C4-2B (cell line): Measurements from ENCODE around the gene ADGB.

Source experiments
- ZFX ChIP-seq: fragments of 450-650 bp; IDR thresholded peaks from 2 replicates; pipeline ENCODE4 v1.6.1; 2017
- TF ChIP-seq, protein P1 (sequence below): fragments of 450-650 bp; conservative IDR thresholded peaks from 2 replicates; pipeline ENCODE4 v1.5.1; 2017; ENCODE audit warnings: mild to moderate bottlenecking

DNA sequence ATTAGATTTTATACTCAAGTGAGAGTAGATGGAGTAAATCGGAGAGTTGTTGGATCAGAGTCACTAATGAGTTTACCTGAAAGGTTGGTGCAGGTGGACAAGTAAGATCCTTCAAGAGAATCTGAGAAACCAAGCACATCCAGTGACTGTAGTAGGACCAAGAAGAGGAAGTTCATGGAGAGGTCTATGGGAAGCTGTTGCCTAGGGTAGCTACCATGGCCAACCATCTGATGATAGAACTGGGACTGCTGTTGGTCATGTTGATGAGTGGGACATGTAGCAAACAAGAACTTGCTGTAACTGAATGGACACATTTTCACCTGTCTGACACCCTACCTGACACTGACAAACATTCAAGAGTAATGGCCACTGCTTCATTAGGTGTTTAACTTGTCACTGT lies 11.3 kb upstream of the ADGB start:
- TF ChIP-seq, protein P1, sequence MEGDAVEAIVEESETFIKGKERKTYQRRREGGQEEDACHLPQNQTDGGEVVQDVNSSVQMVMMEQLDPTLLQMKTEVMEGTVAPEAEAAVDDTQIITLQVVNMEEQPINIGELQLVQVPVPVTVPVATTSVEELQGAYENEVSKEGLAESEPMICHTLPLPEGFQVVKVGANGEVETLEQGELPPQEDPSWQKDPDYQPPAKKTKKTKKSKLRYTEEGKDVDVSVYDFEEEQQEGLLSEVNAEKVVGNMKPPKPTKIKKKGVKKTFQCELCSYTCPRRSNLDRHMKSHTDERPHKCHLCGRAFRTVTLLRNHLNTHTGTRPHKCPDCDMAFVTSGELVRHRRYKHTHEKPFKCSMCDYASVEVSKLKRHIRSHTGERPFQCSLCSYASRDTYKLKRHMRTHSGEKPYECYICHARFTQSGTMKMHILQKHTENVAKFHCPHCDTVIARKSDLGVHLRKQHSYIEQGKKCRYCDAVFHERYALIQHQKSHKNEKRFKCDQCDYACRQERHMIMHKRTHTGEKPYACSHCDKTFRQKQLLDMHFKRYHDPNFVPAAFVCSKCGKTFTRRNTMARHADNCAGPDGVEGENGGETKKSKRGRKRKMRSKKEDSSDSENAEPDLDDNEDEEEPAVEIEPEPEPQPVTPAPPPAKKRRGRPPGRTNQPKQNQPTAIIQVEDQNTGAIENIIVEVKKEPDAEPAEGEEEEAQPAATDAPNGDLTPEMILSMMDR, result no peak
- TF ChIP-seq ZFX, result no peak
